OCI-LY1 (cell line): Measurements from ENCODE around the gene FASN.

Experiments used
- H2AFZ ChIP-seq: fragments of 200-600 bp; sonication (generic), shearing (Covaris generic); 2 replicates; pipeline ENCODE4 v1.6.0; 2014; ENCODE audit warnings: antibody characterized with exemption, mild to moderate bottlenecking, low read length
- H3F3A ChIP-seq: fragments of 200-600 bp; sonication (generic), shearing (Covaris generic); 2 replicates; pipeline ENCODE4 v1.6.0; 2014; ENCODE audit warnings: mild to moderate bottlenecking, antibody characterized with exemption, low read length, moderate library complexity; ENCODE audit not compliant: insufficient read depth
- H3K27ac ChIP-seq: fragments of 200-600 bp; sonication (generic); 2 replicates; pipeline ENCODE4 v1.5.1; 2014; ENCODE audit warnings: low read length, mixed run types, mild to moderate bottlenecking, low read depth; ENCODE audit not compliant: poor library complexity, severe bottlenecking
- H3K27me3 ChIP-seq: fragments of 200-600 bp; sonication (generic); 2 replicates; pipeline ENCODE4 v1.6.0; 2014; ENCODE audit warnings: antibody characterized with exemption, mild to moderate bottlenecking, low read length, moderate library complexity; ENCODE audit not compliant: insufficient read depth
- H3K36me3 ChIP-seq: fragments of 200-600 bp; sonication (generic); 2 replicates; pipeline ENCODE4 v1.6.1; 2014; ENCODE audit warnings: mild to moderate bottlenecking, antibody characterized with exemption, low read length, moderate library complexity, mixed read lengths; ENCODE audit not compliant: insufficient read depth
- H3K4me1 ChIP-seq: fragments of 200-600 bp; sonication (generic); 2 replicates; pipeline ENCODE4 v1.5.1; 2014; ENCODE audit warnings: mild to moderate bottlenecking, low read length, moderate library complexity; ENCODE audit not compliant: insufficient read depth, severe bottlenecking
- H3K4me2 ChIP-seq: fragments of 200-600 bp; sonication (generic), shearing (Covaris generic); 2 replicates; pipeline ENCODE4 v1.6.1; 2014; ENCODE audit warnings: low read length
- H3K4me3 ChIP-seq: fragments of 200-600 bp; sonication (generic); 2 replicates; pipeline ENCODE4 v1.5.1; 2014; ENCODE audit warnings: low read length, low read depth, mild to moderate bottlenecking, mixed read lengths; ENCODE audit not compliant: poor library complexity, severe bottlenecking
- H3K79me2 ChIP-seq: fragments of 200-600 bp; shearing (Covaris generic); 2 replicates; pipeline ENCODE4 v1.6.1; 2016; ENCODE audit warnings: mixed run types, low read length, mixed read lengths; ENCODE audit not compliant: insufficient read depth
- H3K9ac ChIP-seq: fragments of 200-600 bp; sonication (generic), shearing (Covaris generic); 2 replicates; pipeline ENCODE4 v1.6.1; 2014; ENCODE audit warnings: mild to moderate bottlenecking, low read length, mixed read lengths
- H3K9me2 ChIP-seq: fragments of 200-600 bp; sonication (generic), shearing (Covaris generic); 2 replicates; pipeline ENCODE4 v1.6.1; 2014; ENCODE audit warnings: low read depth, mild to moderate bottlenecking, low read length, mixed read lengths
- H3K9me3 ChIP-seq: fragments of 200-600 bp; shearing (Covaris generic); 2 replicates; pipeline ENCODE4 v1.6.1; 2014; ENCODE audit warnings: low read length, mixed read lengths
- H4K20me1 ChIP-seq: fragments of 200-600 bp; sonication (generic), shearing (Covaris generic); 2 replicates; pipeline ENCODE4 v1.6.0; 2016; ENCODE audit warnings: mild to moderate bottlenecking, low read length; ENCODE audit not compliant: insufficient read depth
- EZH2 ChIP-seq: fragments of 200-600 bp; sonication (generic), shearing (Covaris generic); IDR thresholded peaks from 2 replicates; pipeline ENCODE4 v1.8.0; 2017; ENCODE audit warnings: borderline replicate concordance, mixed run types, mild to moderate bottlenecking, antibody characterized with exemption, low read length, moderate library complexity, mixed read lengths
- TF ChIP-seq, protein P1 (sequence below): fragments of 200-600 bp; sonication (generic), shearing (Covaris generic); IDR thresholded peaks from 2 replicates; pipeline ENCODE4 v1.5.1; 2017; ENCODE audit warnings: mild to moderate bottlenecking, antibody characterized with exemption, low read length, moderate library complexity, mixed read lengths

FASN gene

GRCh38 chr17:82065638-82066303 lies 32.3 kb downstream of the FASN start, which contains the start of gene DUS1L:
Gene DUS1L (minus strand): TSS chr17:82065804. CDS start chr17:82065059, 745 bp downstream.
- Histone ChIP-seq H3K9me3 (no peaks in the 10 kb centered on the region), H3K27me3 (no peaks in the 10 kb centered on the region), H3K36me3 (peaks cover 32% of the 10 kb centered on the region; the same call in 1 of the 2 replicates), H3K9ac (peak within 1 kb of the TSS; percentile 82), H3K4me2 (peak within 1 kb of the TSS; percentile 97), H3K4me1 (peaks cover 25% of the 10 kb centered on the region), H3K79me2 (no peaks in the 10 kb centered on the region), H3K4me3 (peak within 1 kb of the TSS; percentile 79), H3K27ac (peak within 1 kb of the TSS; percentile 43), H3F3A (no peaks in the 10 kb centered on the region), H2AFZ (peak within 1 kb of the TSS; percentile 51; the same call in 1 of the 2 replicates), H4K20me1 (no peaks in the 10 kb centered on the region), H3K9me2 (no peaks in the 10 kb centered on the region)
- no peak for TF ChIP-seq EZH2
- TF ChIP-seq, protein P1, sequence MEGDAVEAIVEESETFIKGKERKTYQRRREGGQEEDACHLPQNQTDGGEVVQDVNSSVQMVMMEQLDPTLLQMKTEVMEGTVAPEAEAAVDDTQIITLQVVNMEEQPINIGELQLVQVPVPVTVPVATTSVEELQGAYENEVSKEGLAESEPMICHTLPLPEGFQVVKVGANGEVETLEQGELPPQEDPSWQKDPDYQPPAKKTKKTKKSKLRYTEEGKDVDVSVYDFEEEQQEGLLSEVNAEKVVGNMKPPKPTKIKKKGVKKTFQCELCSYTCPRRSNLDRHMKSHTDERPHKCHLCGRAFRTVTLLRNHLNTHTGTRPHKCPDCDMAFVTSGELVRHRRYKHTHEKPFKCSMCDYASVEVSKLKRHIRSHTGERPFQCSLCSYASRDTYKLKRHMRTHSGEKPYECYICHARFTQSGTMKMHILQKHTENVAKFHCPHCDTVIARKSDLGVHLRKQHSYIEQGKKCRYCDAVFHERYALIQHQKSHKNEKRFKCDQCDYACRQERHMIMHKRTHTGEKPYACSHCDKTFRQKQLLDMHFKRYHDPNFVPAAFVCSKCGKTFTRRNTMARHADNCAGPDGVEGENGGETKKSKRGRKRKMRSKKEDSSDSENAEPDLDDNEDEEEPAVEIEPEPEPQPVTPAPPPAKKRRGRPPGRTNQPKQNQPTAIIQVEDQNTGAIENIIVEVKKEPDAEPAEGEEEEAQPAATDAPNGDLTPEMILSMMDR, result no peak

DNA sequence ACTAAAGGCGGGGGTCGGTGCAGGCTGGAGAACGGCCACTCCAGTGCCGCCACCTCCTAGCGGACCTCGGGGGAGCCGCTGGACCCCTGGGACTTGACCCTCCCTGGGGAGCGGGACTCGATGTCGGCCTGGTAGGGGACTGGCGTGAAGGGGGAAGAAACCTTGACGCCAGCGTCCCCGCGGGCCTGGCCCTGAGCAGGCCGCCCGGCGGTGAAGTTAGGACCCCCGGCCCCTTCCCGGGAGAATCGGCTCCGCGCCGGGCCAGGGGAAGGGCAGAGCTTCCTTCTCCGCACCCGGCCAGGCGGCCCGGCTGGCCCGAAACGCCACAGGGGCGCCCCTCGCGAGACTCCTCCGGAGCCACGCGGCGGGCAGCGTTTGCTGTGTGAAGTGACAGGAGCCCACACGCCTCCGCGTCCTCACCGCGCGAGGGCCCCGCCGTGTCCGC lies 32.8 kb downstream of the FASN start:
- H3K9ac ChIP-seq, result peak overlapping the region; percentile 76
- H3K4me1 ChIP-seq, result peaks cover 25% of the 10 kb centered on the region
- H3F3A ChIP-seq, result no peaks in the 10 kb centered on the region
- peak overlapping the region; percentile 79 for H3K4me3 ChIP-seq
- H3K4me2 ChIP-seq, result peak overlapping the region; percentile 90
- no peaks in the 10 kb centered on the region for H3K9me3 ChIP-seq
- no peak overlapping the region for H2AFZ ChIP-seq
- TF ChIP-seq, protein P1, result no peak
- no peak for TF ChIP-seq EZH2
- peak overlapping the region; percentile 29 for H3K27ac ChIP-seq
- H3K27me3 ChIP-seq, result no peaks in the 10 kb centered on the region
- peaks cover 37% of the 10 kb centered on the region; the same call in 1 of the 2 replicates for H3K36me3 ChIP-seq
- no peaks in the 10 kb centered on the region for H3K79me2 ChIP-seq
- H3K9me2 ChIP-seq, result no peaks in the 10 kb centered on the region
- H4K20me1 ChIP-seq, result no peaks in the 10 kb centered on the region

- Histone ChIP-seq H3K4me1 (peaks cover 25% of the 10 kb centered on the region), H3K36me3 (peaks cover 43% of the 10 kb centered on the region), H3K9me3 (no peaks in the 10 kb centered on the region), H3K27me3 (no peaks in the 10 kb centered on the region), H3K9me2 (no peaks in the 10 kb centered on the region), H2AFZ (no peak overlapping the region), H3K4me2 (peak overlapping the region; percentile 90), H4K20me1 (no peaks in the 10 kb centered on the region), H3K27ac (peak overlapping the region; percentile 29), H3F3A (no peaks in the 10 kb centered on the region), H3K4me3 (peak overlapping the region; percentile 79), H3K9ac (peak overlapping the region; percentile 76), H3K79me2 (no peaks in the 10 kb centered on the region)
- no peak for TF ChIP-seq EZH2
- TF ChIP-seq, protein P1, result no peak
These were observed 33.4 kb downstream of the FASN start for GRCh38 chr17:82064433-82065192.
